Measurements from ENCODE around the gene PEX14.

GRCh38 chr1:10515976-10516750 is 41.4 kb downstream of the PEX14 start:
- TF ChIP-seq POLR2A (IDR thresholded peaks at IDR 0.05; ENCODE audit: low read depth, low read length), result no peak
- TF ChIP-seq CTCF (IDR thresholded peaks at IDR 0.05; ENCODE audit: extremely low read depth in 1 of 2, insufficient read depth in 1 of 2, low read depth in 1 of 2, low read length in 2 of 2), result no peak
- TF ChIP-seq MYC (IDR thresholded peaks at IDR 0.05; ENCODE audit: low read depth, low read length), result no peak
- no peak for TF ChIP-seq EZH2 (IDR thresholded peaks at IDR 0.05; ENCODE audit: borderline replicate concordance, low read depth, low read length, severe bottlenecking)
- no peak for TF ChIP-seq JUN (IDR thresholded peaks at IDR 0.05; ENCODE audit: borderline replicate concordance, insufficient read depth, insufficient read length, low read depth)
- no peak for TF ChIP-seq GATA2 (IDR thresholded peaks at IDR 0.05; ENCODE audit: insufficient read depth, insufficient read length, low read depth, low read length)
- no peak for TF ChIP-seq MAX (IDR thresholded peaks at IDR 0.05; ENCODE audit: insufficient read depth, insufficient read length)
- TF ChIP-seq FOS (IDR thresholded peaks at IDR 0.05; ENCODE audit: borderline replicate concordance, insufficient read depth, low read length), result no peak
- no peak for TF ChIP-seq POLR2AphosphoS5 (IDR thresholded peaks at IDR 0.05; ENCODE audit: insufficient read depth, low read depth, low read length)

All from endothelial cell of umbilical vein (primary cell).